PFSK-1 (cell line): Measurements from ENCODE around the gene DIRAS1.

ENCODE experiments used
- POLR2AphosphoS5 ChIP-seq: IDR thresholded peaks from 2 replicates; pipeline ENCODE4 v1.6.1; 2012; ENCODE audit warnings: low read depth, mild to moderate bottlenecking, control low read depth, low read length, moderate library complexity
- TAF1 ChIP-seq: IDR thresholded peaks from 2 replicates; pipeline ENCODE4 v1.6.1; 2012; ENCODE audit warnings: low read length, control low read depth, borderline replicate concordance; ENCODE audit not compliant: insufficient read depth
- TF ChIP-seq, protein P1 (sequence below), 2 experiments: IDR thresholded peaks; 2 replicates each; pipeline versions ENCODE4 v1.6.1 to v1.8.0; 2011 to 2012; ENCODE audit warnings: low read depth in 2 of 2, low read length in 2 of 2, control low read depth in 1 of 2, inconsistent platforms in 1 of 2, mild to moderate bottlenecking in 1 of 2, moderate library complexity in 1 of 2; ENCODE audit not compliant: insufficient read depth in 1 of 2

DNA sequence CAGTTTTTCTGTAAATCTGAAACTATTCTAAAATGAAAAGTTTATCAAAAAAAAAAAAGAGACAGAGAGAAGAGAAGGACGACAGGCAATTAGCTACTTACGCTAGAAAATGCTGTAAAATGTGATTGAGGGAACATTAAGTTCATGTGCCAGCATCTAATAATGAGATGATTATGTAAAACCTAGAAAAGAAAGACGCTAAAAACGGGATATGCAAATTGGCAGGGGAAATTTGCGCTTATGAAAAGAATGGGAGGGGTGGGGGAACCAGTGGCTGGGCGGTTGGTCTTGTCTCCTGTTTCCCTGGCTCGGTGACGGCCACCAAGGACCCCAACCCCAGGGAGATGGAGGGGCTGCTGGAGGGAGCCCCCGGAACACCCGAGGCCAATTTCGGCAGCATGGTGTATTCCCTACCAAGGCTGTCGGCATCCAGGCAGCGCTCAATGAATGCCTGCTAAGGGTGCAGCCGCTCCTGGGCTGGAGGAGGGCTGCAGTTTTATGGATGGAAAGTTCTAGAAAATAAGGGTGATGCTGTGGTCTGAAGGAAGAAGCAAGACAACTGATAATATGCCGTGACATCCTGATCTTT lies 52.9 kb downstream of the DIRAS1 start:
- TF ChIP-seq, protein P1, sequence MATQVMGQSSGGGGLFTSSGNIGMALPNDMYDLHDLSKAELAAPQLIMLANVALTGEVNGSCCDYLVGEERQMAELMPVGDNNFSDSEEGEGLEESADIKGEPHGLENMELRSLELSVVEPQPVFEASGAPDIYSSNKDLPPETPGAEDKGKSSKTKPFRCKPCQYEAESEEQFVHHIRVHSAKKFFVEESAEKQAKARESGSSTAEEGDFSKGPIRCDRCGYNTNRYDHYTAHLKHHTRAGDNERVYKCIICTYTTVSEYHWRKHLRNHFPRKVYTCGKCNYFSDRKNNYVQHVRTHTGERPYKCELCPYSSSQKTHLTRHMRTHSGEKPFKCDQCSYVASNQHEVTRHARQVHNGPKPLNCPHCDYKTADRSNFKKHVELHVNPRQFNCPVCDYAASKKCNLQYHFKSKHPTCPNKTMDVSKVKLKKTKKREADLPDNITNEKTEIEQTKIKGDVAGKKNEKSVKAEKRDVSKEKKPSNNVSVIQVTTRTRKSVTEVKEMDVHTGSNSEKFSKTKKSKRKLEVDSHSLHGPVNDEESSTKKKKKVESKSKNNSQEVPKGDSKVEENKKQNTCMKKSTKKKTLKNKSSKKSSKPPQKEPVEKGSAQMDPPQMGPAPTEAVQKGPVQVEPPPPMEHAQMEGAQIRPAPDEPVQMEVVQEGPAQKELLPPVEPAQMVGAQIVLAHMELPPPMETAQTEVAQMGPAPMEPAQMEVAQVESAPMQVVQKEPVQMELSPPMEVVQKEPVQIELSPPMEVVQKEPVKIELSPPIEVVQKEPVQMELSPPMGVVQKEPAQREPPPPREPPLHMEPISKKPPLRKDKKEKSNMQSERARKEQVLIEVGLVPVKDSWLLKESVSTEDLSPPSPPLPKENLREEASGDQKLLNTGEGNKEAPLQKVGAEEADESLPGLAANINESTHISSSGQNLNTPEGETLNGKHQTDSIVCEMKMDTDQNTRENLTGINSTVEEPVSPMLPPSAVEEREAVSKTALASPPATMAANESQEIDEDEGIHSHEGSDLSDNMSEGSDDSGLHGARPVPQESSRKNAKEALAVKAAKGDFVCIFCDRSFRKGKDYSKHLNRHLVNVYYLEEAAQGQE (IDR thresholded peaks at IDR 0.05; ENCODE audit: insufficient read depth in 1 of 2, low read depth in 2 of 2, low read length in 2 of 2): no peak
- TF ChIP-seq POLR2AphosphoS5 (no peak), TAF1 (no peak)
